HepG2 (cell line): ENCODE measurements around the gene RASA3. TPM values are rescaled to one million over a fixed set of nuclear protein-coding genes. Genes with fewer than 3 reads are reported as not detected.

Experiments
- ATAC-seq: fragments of 200-7000 bp; cut with Tn5 transposase; 3 replicates; pipeline ENCODE4 v1.9.1; 2020; ENCODE audit warnings: mild to moderate bottlenecking, moderate library complexity
- BruUV-seq: library from RNA; stranded (reverse); fragments of 400-500 nt; replicated peaks from 2 replicates; lab custom pipeline; 2021; lab: Mats Ljungman, UMichigan
- CTCF ChIA-PET: fragments of 300-600 bp; formaldehyde crosslinking; extraction: SDS; loops from one replicate; lab custom pipeline; 2021; ENCODE audit warnings: low total read pairs, inconsistent platforms, low intra/inter-chr PET ratio; lab: Yijun Ruan, JAX
- POLR2A ChIA-PET: fragments of 350-600 bp; sonication (Branson Sonifier 250); formaldehyde crosslinking; loops from one replicate; lab custom pipeline; 2020; ENCODE audit warnings: antibody characterized with exemption, inconsistent platforms; lab: Yijun Ruan, JAX
- DNase-seq: peaks from one replicate; pipeline ENCODE4 v3.0.0-alpha.2; 2015; ENCODE audit warnings: low spot score
- FAIRE-seq: peaks from 3 replicates; lab custom pipeline; 2011; peaks lifted over from hg19 to GRCh38; lab: Jason Lieb, UNC
- H2AFZ ChIP-seq: one replicate; pipeline ENCODE4 v1.6.1; 2011; ENCODE audit warnings: low read length, inconsistent platforms
- H3K27ac ChIP-seq: fragments of 300-600 bp; 3 replicates; pipeline ENCODE4 v1.8.0; 2011; ENCODE audit warnings: mixed run types, mild to moderate bottlenecking, mixed read lengths, low read length, inconsistent platforms; ENCODE audit not compliant: insufficient read depth; ENCODE audit errors: extremely low read length
- H3K27me3 ChIP-seq, 2 experiments: fragments of 200-600 bp in 1 of 2; 2 replicates in 1 of 2; 3 replicates in 1 of 2; pipeline versions ENCODE4 v1.6.0 to v1.8.0; 2011; ENCODE audit warnings: low read length in 2 of 2, mild to moderate bottlenecking in 2 of 2, moderate library complexity in 2 of 2, inconsistent platforms in 1 of 2; ENCODE audit not compliant: insufficient read depth in 2 of 2, control insufficient read depth in 1 of 2
- H3K36me3 ChIP-seq, 2 experiments: fragments of 200-600 bp in 1 of 2; replicated peaks in 1 of 2; 2 replicates in 1 of 2; 3 replicates in 1 of 2; pipeline versions ENCODE4 v1.5.1 to v1.8.0; 2011; ENCODE audit warnings: low read length in 2 of 2, inconsistent platforms in 1 of 2; ENCODE audit not compliant: insufficient read depth in 2 of 2, control insufficient read depth in 1 of 2
- H3K4me1 ChIP-seq: 2 replicates; pipeline ENCODE4 v1.5.1; 2012; ENCODE audit warnings: low read length, inconsistent platforms; ENCODE audit not compliant: insufficient read depth
- H3K4me2 ChIP-seq: 2 replicates; pipeline ENCODE4 v1.6.0; 2011; ENCODE audit warnings: low read depth, low read length, inconsistent platforms
- H3K4me3 ChIP-seq, 3 experiments: fragments of 200-600 bp in 1 of 3; sonication (generic), shearing (Covaris generic) in 1 of 3; replicated peaks in 1 of 3; 2 replicates each; pipeline ENCODE4 v1.5.1; 2011 to 2016; ENCODE audit warnings: low read length in 3 of 3, inconsistent platforms in 2 of 3, low read depth in 2 of 3, mild to moderate bottlenecking in 2 of 3, control low read depth in 1 of 3, mixed read lengths in 1 of 3; ENCODE audit not compliant: insufficient read depth in 1 of 3
- H3K79me2 ChIP-seq: one replicate; pipeline ENCODE4 v1.6.1; 2011; ENCODE audit warnings: low read length, inconsistent platforms; ENCODE audit not compliant: insufficient read depth
- H3K9ac ChIP-seq: 2 replicates; pipeline ENCODE4 v1.6.0; 2011; ENCODE audit warnings: mild to moderate bottlenecking, low read depth, low read length, inconsistent platforms; ENCODE audit not compliant: insufficient read depth
- H3K9me3 ChIP-seq: 2 replicates; pipeline ENCODE4 v1.5.1; 2012; ENCODE audit warnings: mild to moderate bottlenecking, low read length
- H4K20me1 ChIP-seq: 2 replicates; pipeline ENCODE4 v1.6.0; 2011; ENCODE audit warnings: inconsistent platforms, mild to moderate bottlenecking, low read length, moderate library complexity; ENCODE audit not compliant: insufficient read depth
- ELK4 ChIP-seq: sonication (generic); formaldehyde crosslinking; IDR thresholded peaks from 2 replicates; pipeline ENCODE4 v1.9.0; 2021; ENCODE audit warnings: missing genetic modification reagents, borderline replicate concordance
- MNT ChIP-seq: fragments of 450-650 bp; IDR thresholded peaks from 2 replicates; pipeline ENCODE4 v1.6.1; 2016
- MYC ChIP-seq: sonication (generic); formaldehyde crosslinking; IDR thresholded peaks from 2 replicates; pipeline ENCODE4 v1.9.0; 2021; ENCODE audit warnings: missing genetic modification reagents, borderline replicate concordance
- WGBS: methylation state at CpG from one replicate; pipeline ENCODE4 v1.1.6; 2017; ENCODE audit warnings: low lambda C conversion rate; 5-methylcytosine and 5-hydroxymethylcytosine counted together
- in situ Hi-C: cut with HindIII; loops from 2 replicates; pipeline ENCODE4 v1.10.0; 2017; ENCODE audit warnings: low pct_unique_long_range_greater_than_20kb; ENCODE audit not compliant: extremely low pct_ligation_motif_present
- intact Hi-C: fragments of 100-400 bp; cut with micrococcal nuclease; formaldehyde crosslinking; loops from one replicate; pipeline ENCODE4 v1.10.0; 2022; ENCODE audit not compliant: unreplicated experiment
- polyA plus RNA-seq, 8 experiments: library from polyadenylated mRNA; depleted of rRNA in 3 of 8; stranded (reverse) in 7 of 8; unstranded in 1 of 8; fragments of >200 nt; fragmentation: Illumina TruSeq in 4 of 8; extraction: Trizol in 4 of 8; gene quantifications; 2 replicates each; pipeline versions ENCODE4 v1.2.1 to v1.2.3, GENCODE V29; 2011 to 2016; ENCODE audit warnings: low read depth in 4 of 8, missing spikeins in 1 of 8, mixed read lengths in 1 of 8; ENCODE audit not compliant: insufficient read depth in 1 of 8
- total RNA-seq, 5 experiments: library from RNA; depleted of rRNA; stranded (reverse); fragments of >200 nt; fragmentation: Illumina TruSeq; extraction: Trizol; gene quantifications; 2 replicates each; pipeline ENCODE4 v1.2.3, GENCODE V29; 2016; ENCODE audit warnings: low read depth in 1 of 5

RASA3 gene
- total and polyA plus RNA-seq, 2 of the 13 experiments (the other 11 are each of a cell fraction or from before 2014, with no cell fraction given): 0.05 TPM; not detected in 1

- TF ChIP-seq MYC (CRISPR knock-in tag): no peak
Observed at GRCh38 chr13:114042066-114042815, 90.2 kb downstream of the RASA3 start (continued).

DNA sequence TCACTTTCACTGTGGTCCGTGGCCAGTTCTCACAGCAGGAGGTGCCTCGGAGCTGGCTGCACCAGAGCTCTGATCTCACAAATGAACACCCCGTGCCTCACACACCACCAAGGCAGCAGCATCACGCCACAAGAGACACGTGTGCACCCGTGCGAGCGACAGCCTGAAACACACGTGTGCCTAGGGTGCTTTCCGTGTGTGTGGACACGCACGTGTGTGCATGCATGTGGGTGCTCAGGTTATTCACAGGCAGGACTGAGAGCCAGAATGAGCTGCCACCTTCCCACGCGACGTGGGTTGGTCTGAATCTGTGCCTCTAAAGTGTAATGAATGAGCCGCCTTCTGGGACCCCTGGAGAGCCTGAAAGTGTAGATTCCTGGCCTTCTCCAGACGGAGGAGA is 90.9 kb downstream of the RASA3 start:
- in situ Hi-C loops: no loop called here
- no peaks in the 10 kb centered on the region for H3K36me3 ChIP-seq

More for the DNA sequence above, 90.9 kb downstream of the RASA3 start:
- FAIRE-seq (no peak), ATAC-seq (no peak), DNase-seq (no peak)
- Histone ChIP-seq H2AFZ (no peak overlapping the region), H3K27me3 (peaks cover 0 to 24% of the 10 kb centered on the region in 2 experiments; a peak in 3 of 5 replicates), H3K4me2 (no peak overlapping the region), H3K4me1 (no peaks in the 10 kb centered on the region), H3K4me3 (no peak overlapping the region), H3K79me2 (no peaks in the 10 kb centered on the region), H3K9me3 (no peaks in the 10 kb centered on the region), H4K20me1 (no peaks in the 10 kb centered on the region), H3K9ac (no peak overlapping the region), H3K27ac (no peak overlapping the region)
- BruUV-seq: no TSS peak
- 20% methylated on average over 1 of the region's 17 CpGs for WGBS
- POLR2A ChIA-PET: no interaction called here
- CTCF ChIA-PET: no interaction called here
- intact Hi-C loops: no loop called here
- TF ChIP-seq MNT (peak; percentile 88), ELK4 (no peak)
